OCI-LY7 (cell line): ENCODE data around the gene THAP8. TPM values are rescaled to one million over a fixed set of nuclear protein-coding genes. Genes with fewer than 3 reads are reported as not detected.

Source experiments
- BruUV-seq: library from RNA; stranded (reverse); fragments of 400-500 nt; replicated peaks from 2 replicates; lab custom pipeline; 2021; lab: Mats Ljungman, UMichigan
- CTCF ChIA-PET: fragments of 300-600 bp; sonication (Branson Sonifier 250); formaldehyde crosslinking; loops from one replicate; lab custom pipeline; 2022; ENCODE audit warnings: antibody characterized with exemption; ENCODE audit not compliant: unreplicated experiment; lab: Charles Lee
- POLR2A ChIA-PET: fragments of 300-600 bp; sonication (Branson Sonifier 250); formaldehyde crosslinking; loops from one replicate; lab custom pipeline; 2022; ENCODE audit warnings: antibody characterized with exemption; lab: Charles Lee
- DNase-seq: peaks from one replicate; pipeline ENCODE4 v3.0.0-alpha.2; 2015; ENCODE audit warnings: low spot score
- H2AFZ ChIP-seq: fragments of 200-600 bp; sonication (generic), shearing (Covaris generic); 2 replicates; pipeline ENCODE4 v1.6.1; 2014; ENCODE audit warnings: mild to moderate bottlenecking, antibody characterized with exemption, low read length, moderate library complexity
- H3K27ac ChIP-seq: fragments of 200-600 bp; sonication (generic); 2 replicates; pipeline ENCODE4 v1.5.1; 2014; ENCODE audit warnings: mixed run types, low read depth, mild to moderate bottlenecking, moderate library complexity, low read length, inconsistent platforms; ENCODE audit not compliant: poor library complexity, severe bottlenecking
- H3K36me3 ChIP-seq: fragments of 200-600 bp; sonication (generic); 2 replicates; pipeline ENCODE4 v1.6.1; 2014; ENCODE audit warnings: mild to moderate bottlenecking, antibody characterized with exemption, low read length, moderate library complexity, mixed read lengths; ENCODE audit not compliant: insufficient read depth
- H3K4me1 ChIP-seq: fragments of 200-600 bp; sonication (generic); 2 replicates; pipeline ENCODE4 v1.5.1; 2014; ENCODE audit warnings: mild to moderate bottlenecking, low read length; ENCODE audit not compliant: insufficient read depth, poor library complexity, severe bottlenecking
- H3K4me2 ChIP-seq: fragments of 200-600 bp; sonication (generic); 2 replicates; pipeline ENCODE4 v1.6.1; 2014; ENCODE audit warnings: mild to moderate bottlenecking, low read length
- H3K4me3 ChIP-seq: fragments of 200-600 bp; sonication (generic); 2 replicates; pipeline ENCODE4 v1.5.1; 2014; ENCODE audit warnings: mild to moderate bottlenecking, low read depth, low read length; ENCODE audit not compliant: poor library complexity, severe bottlenecking
- H3K79me2 ChIP-seq: fragments of 200-600 bp; sonication (generic); 2 replicates; pipeline ENCODE4 v1.6.1; 2016; ENCODE audit warnings: low read depth, mild to moderate bottlenecking, low read length, moderate library complexity, mixed read lengths; ENCODE audit not compliant: insufficient read depth
- H3K9me2 ChIP-seq: fragments of 200-600 bp; sonication (generic); 2 replicates; pipeline ENCODE4 v1.6.1; 2016; ENCODE audit warnings: mild to moderate bottlenecking, low read length, mixed read lengths; ENCODE audit not compliant: insufficient read depth
- H3K9me3 ChIP-seq: fragments of 200-600 bp; sonication (generic); 2 replicates; pipeline ENCODE4 v1.6.1; 2014; ENCODE audit warnings: mild to moderate bottlenecking, mixed run types, low read length, mixed read lengths
- H4K20me1 ChIP-seq: fragments of 200-600 bp; sonication (generic); 2 replicates; pipeline ENCODE4 v1.6.1; 2014; ENCODE audit warnings: mild to moderate bottlenecking, antibody characterized with exemption, low read length, moderate library complexity, mixed read lengths; ENCODE audit not compliant: insufficient read depth
- EZH2phosphoT487 ChIP-seq: fragments of 200-600 bp; sonication (generic); IDR thresholded peaks from 2 replicates; pipeline ENCODE4 v1.6.1; 2018; ENCODE audit warnings: low read depth, borderline replicate concordance, mild to moderate bottlenecking, mixed run types, antibody characterized with exemption, low read length, moderate library complexity, mixed read lengths
- intact Hi-C: fragments of 100-400 bp; cut with micrococcal nuclease; formaldehyde crosslinking; loops from one replicate; pipeline ENCODE4 v1.10.0; 2022; ENCODE audit not compliant: unreplicated experiment
- total RNA-seq, 2 experiments: library from RNA; depleted of rRNA in 1 of 2; stranded (reverse); fragments of >200 nt in 1 of 2; shearing (Covaris generic) in 1 of 2; gene quantifications; 2 replicates each; pipeline ENCODE4 v1.2.3, GENCODE V29; 2014 to 2022
- TF ChIP-seq, protein P1 (sequence below): fragments of 200-600 bp; sonication (generic); conservative IDR thresholded peaks from 2 replicates; pipeline ENCODE4 v1.5.1; 2014; ENCODE audit warnings: mild to moderate bottlenecking, antibody characterized with exemption, low read length, moderate library complexity, mixed read lengths

THAP8 gene
- total RNA-seq, 2 experiments from 2014 or later = 7.3 TPM

DNA sequence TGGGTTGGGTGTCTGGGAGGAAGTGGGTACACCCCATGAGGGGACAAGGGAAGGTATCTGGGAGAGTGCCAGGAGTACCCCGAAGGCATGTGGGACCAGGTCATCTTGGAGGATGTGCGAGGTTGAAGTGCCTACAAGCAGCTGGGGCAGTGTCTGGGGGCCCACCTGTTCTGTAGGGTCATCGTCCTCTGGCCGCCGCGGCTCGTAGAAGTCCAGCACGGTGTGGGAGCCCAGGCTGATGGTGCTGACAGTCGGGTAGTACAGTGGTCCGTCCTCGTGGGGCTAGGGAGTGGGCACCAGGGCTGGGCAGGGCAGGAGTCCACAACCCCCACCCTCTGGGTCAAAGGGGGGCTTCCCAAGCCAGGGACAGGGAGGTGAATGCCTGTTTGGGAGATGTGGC is 43.7 kb downstream of the THAP8 start:
- Histone ChIP-seq H3K27ac (no peak overlapping the region), H3K79me2 (peaks cover 7% of the 10 kb centered on the region; the same call in 1 of the 2 replicates), H2AFZ (no peak overlapping the region), H3K9me3 (no peaks in the 10 kb centered on the region), H3K4me1 (peaks cover 6% of the 10 kb centered on the region), H3K4me2 (no peak overlapping the region), H3K36me3 (no peaks in the 10 kb centered on the region), H3K4me3 (no peak overlapping the region), H3K9me2 (no peaks in the 10 kb centered on the region), H4K20me1 (no peaks in the 10 kb centered on the region)
- BruUV-seq = no TSS peak
- DNase-seq = no peak
- CTCF ChIA-PET = no interaction called here
- TF ChIP-seq, protein P1, sequence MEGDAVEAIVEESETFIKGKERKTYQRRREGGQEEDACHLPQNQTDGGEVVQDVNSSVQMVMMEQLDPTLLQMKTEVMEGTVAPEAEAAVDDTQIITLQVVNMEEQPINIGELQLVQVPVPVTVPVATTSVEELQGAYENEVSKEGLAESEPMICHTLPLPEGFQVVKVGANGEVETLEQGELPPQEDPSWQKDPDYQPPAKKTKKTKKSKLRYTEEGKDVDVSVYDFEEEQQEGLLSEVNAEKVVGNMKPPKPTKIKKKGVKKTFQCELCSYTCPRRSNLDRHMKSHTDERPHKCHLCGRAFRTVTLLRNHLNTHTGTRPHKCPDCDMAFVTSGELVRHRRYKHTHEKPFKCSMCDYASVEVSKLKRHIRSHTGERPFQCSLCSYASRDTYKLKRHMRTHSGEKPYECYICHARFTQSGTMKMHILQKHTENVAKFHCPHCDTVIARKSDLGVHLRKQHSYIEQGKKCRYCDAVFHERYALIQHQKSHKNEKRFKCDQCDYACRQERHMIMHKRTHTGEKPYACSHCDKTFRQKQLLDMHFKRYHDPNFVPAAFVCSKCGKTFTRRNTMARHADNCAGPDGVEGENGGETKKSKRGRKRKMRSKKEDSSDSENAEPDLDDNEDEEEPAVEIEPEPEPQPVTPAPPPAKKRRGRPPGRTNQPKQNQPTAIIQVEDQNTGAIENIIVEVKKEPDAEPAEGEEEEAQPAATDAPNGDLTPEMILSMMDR = no peak
- TF ChIP-seq EZH2phosphoT487 = no peak
- intact Hi-C loops = no loop called here
- POLR2A ChIA-PET = no interaction called here

DNA sequence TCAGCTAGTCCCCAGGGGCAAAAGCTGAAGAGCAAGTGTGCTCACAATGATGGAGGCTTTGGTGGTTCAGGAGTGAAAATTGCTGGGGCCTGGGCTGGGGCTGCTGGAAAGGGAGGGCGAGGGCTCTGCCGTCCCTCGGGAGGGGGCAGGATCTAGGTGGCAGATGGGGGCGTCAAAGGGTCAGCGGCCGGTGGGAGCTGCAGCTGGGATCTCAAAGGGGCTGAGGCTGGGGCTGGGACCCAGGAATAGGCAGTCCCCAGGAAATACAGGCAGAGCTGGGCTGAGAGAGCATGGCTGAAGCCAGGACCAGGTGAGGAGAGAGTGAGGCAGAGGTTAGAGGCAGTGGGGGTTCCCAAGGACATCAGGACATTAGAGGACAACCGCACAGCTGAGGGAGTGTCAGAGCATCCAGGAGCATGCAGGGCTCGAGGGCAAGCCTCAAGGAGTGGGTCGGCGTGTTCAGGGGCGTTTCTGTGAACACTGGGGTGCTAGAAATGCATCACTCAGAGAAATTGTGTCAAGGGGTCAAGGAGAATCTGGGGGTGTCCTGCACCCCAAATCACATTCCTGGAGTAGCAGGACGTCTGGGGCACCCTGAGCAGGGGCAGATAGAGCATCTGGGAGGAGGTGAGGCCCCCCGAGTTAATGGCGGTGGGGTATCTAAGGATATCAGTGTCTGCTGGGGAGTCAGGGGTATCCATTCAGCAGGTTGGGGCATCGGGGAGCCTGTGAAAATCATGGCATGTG is 44.3 kb downstream of the THAP8 start:
- no peak overlapping the region for H3K4me2 ChIP-seq
- no peaks in the 10 kb centered on the region for H3K36me3 ChIP-seq

More for the DNA sequence above, 44.3 kb downstream of the THAP8 start:
- no peaks in the 10 kb centered on the region for H4K20me1 ChIP-seq
- no peaks in the 10 kb centered on the region for H3K9me3 ChIP-seq
- no peak overlapping the region for H2AFZ ChIP-seq
- peaks cover 2% of the 10 kb centered on the region; the same call in 1 of the 2 replicates for H3K79me2 ChIP-seq
- no peak overlapping the region for H3K27ac ChIP-seq
- intact Hi-C loops = no loop called here
- no peaks in the 10 kb centered on the region for H3K9me2 ChIP-seq
- ChIA-PET CTCF (no interaction called here), POLR2A (no interaction called here)
- TF ChIP-seq, protein P1 = no peak
- no peak for TF ChIP-seq EZH2phosphoT487
- DNase-seq = no peak
- no TSS peak for BruUV-seq
- H3K4me3 ChIP-seq = no peak overlapping the region
- peaks cover 2% of the 10 kb centered on the region for H3K4me1 ChIP-seq
